ENCODE measurements around the gene OR2K2. TPM values are rescaled to one million over a fixed set of nuclear protein-coding genes. Genes with fewer than 3 reads are reported as not detected.

The OR2K2 gene
- total and polyA plus RNA-seq, 9 of the 15 experiments (the other 6 are each of a cell fraction or from before 2014, with no cell fraction given) = not detected

DNA sequence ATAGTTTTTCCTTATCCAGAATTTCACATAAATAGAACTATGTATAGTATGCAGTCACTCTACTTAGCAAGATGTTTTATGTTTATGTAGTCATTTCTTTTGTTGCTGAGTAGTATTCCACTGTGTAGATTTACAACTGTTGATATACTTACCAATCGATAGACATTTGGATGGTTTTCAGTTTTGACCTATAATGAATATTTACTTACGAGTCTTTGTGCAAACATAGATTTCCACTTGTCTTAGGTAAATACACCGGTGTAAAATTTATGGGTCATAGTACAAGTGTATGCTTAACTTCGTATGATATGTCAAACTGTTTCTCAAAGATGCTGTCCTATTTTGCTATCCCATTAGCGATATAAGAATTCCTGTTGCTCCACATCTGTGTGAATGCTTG is 19.7 kb upstream of the OR2K2 start (continued):
- TF ChIP-seq MYBL2 (IDR thresholded peaks at IDR 0.05; ENCODE audit: low read depth) (no peak), MYBL2 (CRISPR knock-in tag; IDR thresholded peaks at IDR 0.05; ENCODE audit: borderline replicate concordance) (no peak), MYNN (IDR thresholded peaks at IDR 0.05) (no peak), MYNN (CRISPR knock-in tag; IDR thresholded peaks at IDR 0.05) (no peak), DMBX1 (CRISPR knock-in tag; IDR thresholded peaks at IDR 0.05; ENCODE audit: borderline replicate concordance) (no peak)
- TF ChIP-seq, protein P1, sequence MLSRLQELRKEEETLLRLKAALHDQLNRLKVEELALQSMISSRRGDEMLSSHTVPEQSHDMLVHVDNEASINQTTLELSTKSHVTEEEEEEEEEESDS (CRISPR knock-in tag; IDR thresholded peaks at IDR 0.05) = no peak
- TF ChIP-seq, protein P2, sequence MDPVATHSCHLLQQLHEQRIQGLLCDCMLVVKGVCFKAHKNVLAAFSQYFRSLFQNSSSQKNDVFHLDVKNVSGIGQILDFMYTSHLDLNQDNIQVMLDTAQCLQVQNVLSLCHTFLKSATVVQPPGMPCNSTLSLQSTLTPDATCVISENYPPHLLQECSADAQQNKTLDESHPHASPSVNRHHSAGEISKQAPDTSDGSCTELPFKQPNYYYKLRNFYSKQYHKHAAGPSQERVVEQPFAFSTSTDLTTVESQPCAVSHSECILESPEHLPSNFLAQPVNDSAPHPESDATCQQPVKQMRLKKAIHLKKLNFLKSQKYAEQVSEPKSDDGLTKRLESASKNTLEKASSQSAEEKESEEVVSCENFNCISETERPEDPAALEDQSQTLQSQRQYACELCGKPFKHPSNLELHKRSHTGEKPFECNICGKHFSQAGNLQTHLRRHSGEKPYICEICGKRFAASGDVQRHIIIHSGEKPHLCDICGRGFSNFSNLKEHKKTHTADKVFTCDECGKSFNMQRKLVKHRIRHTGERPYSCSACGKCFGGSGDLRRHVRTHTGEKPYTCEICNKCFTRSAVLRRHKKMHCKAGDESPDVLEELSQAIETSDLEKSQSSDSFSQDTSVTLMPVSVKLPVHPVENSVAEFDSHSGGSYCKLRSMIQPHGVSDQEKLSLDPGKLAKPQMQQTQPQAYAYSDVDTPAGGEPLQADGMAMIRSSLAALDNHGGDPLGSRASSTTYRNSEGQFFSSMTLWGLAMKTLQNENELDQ (CRISPR knock-in tag; IDR thresholded peaks at IDR 0.05; ENCODE audit: borderline replicate concordance) = no peak

DNA sequence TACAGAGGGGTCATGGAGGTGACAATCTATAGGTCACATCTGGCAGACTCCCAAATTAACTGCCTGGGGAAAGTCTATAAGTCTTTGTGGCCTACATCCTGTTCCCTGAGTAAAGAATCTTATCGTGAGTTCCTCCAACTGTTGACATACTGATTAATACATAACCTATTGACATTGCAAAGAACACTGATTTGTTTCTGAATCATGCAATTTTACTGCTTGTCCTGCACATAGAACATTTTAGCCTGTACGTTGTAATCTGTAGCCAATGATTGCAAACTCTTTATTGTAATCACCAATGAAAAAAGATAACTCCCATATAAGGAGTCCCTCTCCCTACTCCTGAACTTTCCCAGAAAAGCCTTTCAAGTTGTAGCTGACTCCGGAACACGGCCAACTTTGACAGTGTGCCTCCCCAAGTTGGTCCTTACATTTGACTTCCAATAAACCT is 18.8 kb upstream of the OR2K2 start:
- H3K9me1 ChIP-seq (ENCODE audit: control insufficient read depth, insufficient read depth, low read length) = no peaks in the 10 kb centered on the region
- no peak for DNase-seq (ENCODE audit: extremely low read depth in 1 of 4, low spot score in 3 of 4)
- POLR2A ChIA-PET = no interaction called here
- no peak for ATAC-seq
- no peaks in the 10 kb centered on the region for H3K79me2 ChIP-seq (ENCODE audit: control insufficient read depth, insufficient read depth, low read length)
- H3K36me3 ChIP-seq (ENCODE audit: control insufficient read depth, insufficient read depth, low read length) = no peaks in the 10 kb centered on the region
- in situ Hi-C loops (cut with MboI) (no loop called here), intact Hi-C loops (cut with micrococcal nuclease) (no loop called here)
- no peaks in the 10 kb centered on the region for H3K4me1 ChIP-seq (replicated peaks in 1 of 2; ENCODE audit: control insufficient read depth in 2 of 2, insufficient read depth in 2 of 2, low read length in 2 of 2)
- no peaks in the 10 kb centered on the region for H4K20me1 ChIP-seq (replicated peaks; ENCODE audit: control insufficient read depth, insufficient read depth, low read length)
- no peak overlapping the region for H3K9ac ChIP-seq (ENCODE audit: insufficient read depth in 1 of 2, low read depth in 2 of 2, low read length in 2 of 2)
- CTCF ChIA-PET (ENCODE audit: low intra/inter-chr PET ratio) = no interaction called here
- 2% methylated on average over 4 of the region's 4 CpGs for WGBS (ENCODE audit: insufficient coverage, low coverage, missing lambda C conversion rate)
- no TSS peak for BruUV-seq (replicated peaks)
- no peak for FAIRE-seq
- no peaks in the 10 kb centered on the region; a peak in 2 of 5 replicates for H3K27me3 ChIP-seq (ENCODE audit: control insufficient read depth in 2 of 2, insufficient read depth in 2 of 2, low read length in 2 of 2)
- H3K4me3 ChIP-seq = no peak overlapping the region
- H3K4me2 ChIP-seq (ENCODE audit: insufficient read depth, low read length) = no peak overlapping the region
- peak; percentile 10; the same call in 1 of the 2 replicates for TF ChIP-seq NFIC (IDR thresholded peaks at IDR 0.05)
- peak in 1 of 2 experiments; percentile 73; a peak in 2 of 4 replicates for TF ChIP-seq RCOR1 (IDR thresholded peaks at IDR 0.05; ENCODE audit: borderline replicate concordance in 1 of 2, low read depth in 2 of 2, low read length in 2 of 2)
- TF ChIP-seq, protein P3, sequence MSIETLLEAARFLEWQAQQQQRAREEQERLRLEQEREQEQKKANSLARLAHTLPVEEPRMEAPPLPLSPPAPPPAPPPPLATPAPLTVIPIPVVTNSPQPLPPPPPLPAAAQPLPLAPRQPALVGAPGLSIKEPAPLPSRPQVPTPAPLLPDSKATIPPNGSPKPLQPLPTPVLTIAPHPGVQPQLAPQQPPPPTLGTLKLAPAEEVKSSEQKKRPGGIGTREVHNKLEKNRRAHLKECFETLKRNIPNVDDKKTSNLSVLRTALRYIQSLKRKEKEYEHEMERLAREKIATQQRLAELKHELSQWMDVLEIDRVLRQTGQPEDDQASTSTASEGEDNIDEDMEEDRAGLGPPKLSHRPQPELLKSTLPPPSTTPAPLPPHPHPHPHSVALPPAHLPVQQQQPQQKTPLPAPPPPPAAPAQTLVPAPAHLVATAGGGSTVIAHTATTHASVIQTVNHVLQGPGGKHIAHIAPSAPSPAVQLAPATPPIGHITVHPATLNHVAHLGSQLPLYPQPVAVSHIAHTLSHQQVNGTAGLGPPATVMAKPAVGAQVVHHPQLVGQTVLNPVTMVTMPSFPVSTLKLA (conservative IDR thresholded peaks at IDR 0.05) = no peak
- TF ChIP-seq MCM3 (IDR thresholded peaks at IDR 0.05) = no peak
- TF ChIP-seq, protein P4, sequence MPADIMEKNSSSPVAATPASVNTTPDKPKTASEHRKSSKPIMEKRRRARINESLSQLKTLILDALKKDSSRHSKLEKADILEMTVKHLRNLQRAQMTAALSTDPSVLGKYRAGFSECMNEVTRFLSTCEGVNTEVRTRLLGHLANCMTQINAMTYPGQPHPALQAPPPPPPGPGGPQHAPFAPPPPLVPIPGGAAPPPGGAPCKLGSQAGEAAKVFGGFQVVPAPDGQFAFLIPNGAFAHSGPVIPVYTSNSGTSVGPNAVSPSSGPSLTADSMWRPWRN (IDR thresholded peaks at IDR 0.05; ENCODE audit: low read depth) = peak; percentile 49; the same call in 1 of the 2 replicates
- TF ChIP-seq CBFA2T3 (IDR thresholded peaks at IDR 0.05) = peak; percentile 55
- TF ChIP-seq ZNF644 (tag; IDR thresholded peaks at IDR 0.05; ENCODE audit: low read depth) = no peak
- TF ChIP-seq TEAD4 (IDR thresholded peaks at IDR 0.05; ENCODE audit: low read length) = peak; percentile 48; the same call in 1 of the 2 replicates
- TF ChIP-seq TEAD4 (CRISPR knock-in tag; IDR thresholded peaks at IDR 0.05; ENCODE audit: borderline replicate concordance) = no peak
- peak in 1 of 2 experiments; percentile 85; a peak in 2 of 4 replicates for TF ChIP-seq FOXA3 (CRISPR knock-in tag; conservative IDR thresholded peaks at IDR 0.05 in 1 of 2, IDR thresholded peaks at IDR 0.05 in 1 of 2)
- TF ChIP-seq MEIS2 (IDR thresholded peaks at IDR 0.05; ENCODE audit: partially characterized antibody) = peak; percentile 54
- peak; percentile 77 to 80 for TF ChIP-seq KDM1A (IDR thresholded peaks at IDR 0.05)
- no peak overlapping the region for H3K27ac ChIP-seq (ENCODE audit: extremely low read depth, low read depth, low read length)
- H2AFZ ChIP-seq (ENCODE audit: low read depth, low read length) = no peak overlapping the region
- no peaks in the 10 kb centered on the region for H3K9me3 ChIP-seq (replicated peaks; ENCODE audit: control insufficient read depth, insufficient read depth, low read depth, low read length)

Data from K562 (cell line).